ENCODE results near the gene TLR4. TPM values are rescaled to one million over a fixed set of nuclear protein-coding genes. Genes with fewer than 3 reads are reported as not detected.

The TLR4 gene
- total RNA-seq, 1 donor from 2014 or later: 5.2 TPM

- Histone ChIP-seq H3K27me3 (ENCODE audit: control insufficient read depth, insufficient read depth, low read length) (peaks cover 2% of the 10 kb centered on the region), H3K36me3 (ENCODE audit: control insufficient read depth, insufficient read depth, low read length) (no peaks in the 10 kb centered on the region), H3K4me3 (ENCODE audit: low read depth, low read length) (no peak overlapping the region)
- TF ChIP-seq CTCF (IDR thresholded peaks at IDR 0.05; ENCODE audit: insufficient read depth, low read length, poor library complexity, severe bottlenecking): no peak
- DNase-seq (ENCODE audit: low read depth): no peak
These were observed 33.6 kb downstream of the TLR4 start for GRCh38 chr9:117737721-117738226.

- peaks cover 2% of the 10 kb centered on the region for H3K27me3 ChIP-seq (ENCODE audit: control insufficient read depth, insufficient read depth, low read length)
- TF ChIP-seq CTCF (IDR thresholded peaks at IDR 0.05; ENCODE audit: insufficient read depth, low read length, poor library complexity, severe bottlenecking): no peak
- H3K36me3 ChIP-seq (ENCODE audit: control insufficient read depth, insufficient read depth, low read length): no peaks in the 10 kb centered on the region
- no peak for DNase-seq (ENCODE audit: low read depth)
- H3K4me3 ChIP-seq (ENCODE audit: low read depth, low read length): no peak overlapping the region
These were observed 35.0 kb downstream of the TLR4 start for GRCh38 chr9:117739206-117739605.

GRCh38 chr9:117739624-117740347 is 35.6 kb downstream of the TLR4 start:
- H3K4me3 ChIP-seq (ENCODE audit: low read depth, low read length): no peak overlapping the region
- DNase-seq (ENCODE audit: low read depth): no peak
- H3K36me3 ChIP-seq (ENCODE audit: control insufficient read depth, insufficient read depth, low read length): no peaks in the 10 kb centered on the region
- no peak for TF ChIP-seq CTCF (IDR thresholded peaks at IDR 0.05; ENCODE audit: insufficient read depth, low read length, poor library complexity, severe bottlenecking)
- H3K27me3 ChIP-seq (ENCODE audit: control insufficient read depth, insufficient read depth, low read length): peaks cover 4% of the 10 kb centered on the region

GRCh38 chr9:117742131-117742530 is 37.9 kb downstream of the TLR4 start:
- no peak for TF ChIP-seq CTCF (IDR thresholded peaks at IDR 0.05; ENCODE audit: insufficient read depth, low read length, poor library complexity, severe bottlenecking)
- DNase-seq (ENCODE audit: low read depth): no peak
- Histone ChIP-seq H3K36me3 (ENCODE audit: control insufficient read depth, insufficient read depth, low read length) (no peaks in the 10 kb centered on the region), H3K27me3 (ENCODE audit: control insufficient read depth, insufficient read depth, low read length) (peaks cover 6% of the 10 kb centered on the region), H3K4me3 (ENCODE audit: low read depth, low read length) (no peak overlapping the region)

GRCh38 chr9:117744369-117744768 is 40.2 kb downstream of the TLR4 start:
- H3K36me3 ChIP-seq (ENCODE audit: control insufficient read depth, insufficient read depth, low read length): no peaks in the 10 kb centered on the region
- no peak overlapping the region for H3K4me3 ChIP-seq (ENCODE audit: low read depth, low read length)
- no peak for DNase-seq (ENCODE audit: low read depth)
- H3K27me3 ChIP-seq (ENCODE audit: control insufficient read depth, insufficient read depth, low read length): peaks cover 6% of the 10 kb centered on the region
- no peak for TF ChIP-seq CTCF (IDR thresholded peaks at IDR 0.05; ENCODE audit: insufficient read depth, low read length, poor library complexity, severe bottlenecking)
